Measurements from ENCODE around the gene MSI2. TPM values are rescaled to one million over a fixed set of nuclear protein-coding genes. Genes with fewer than 3 reads are reported as not detected.

MSI2 gene
- total RNA-seq, 1 experiment from 2014 or later, result 174 TPM

DNA sequence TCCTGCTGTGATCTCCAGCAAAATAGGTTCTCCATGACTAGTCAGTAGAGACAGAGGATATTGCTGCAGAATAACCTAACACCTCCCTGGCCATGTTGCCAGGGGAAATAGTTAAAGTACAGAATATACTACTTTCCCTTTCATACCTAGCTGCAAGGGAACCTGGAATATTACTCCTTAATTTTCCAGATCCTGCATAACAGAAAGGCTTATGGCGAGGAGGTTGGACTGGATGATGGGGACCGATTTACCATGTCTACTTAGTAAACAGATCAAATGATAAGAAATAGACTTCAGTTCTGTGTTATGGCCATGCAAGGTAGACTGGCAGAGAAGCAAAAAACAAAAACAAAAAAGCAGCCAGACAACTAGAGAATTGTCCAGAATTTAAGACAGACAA, 117.4 kb downstream of the MSI2 start:
- Mint-ChIP-seq H3K4me1 (ENCODE audit: low read depth, unreplicated experiment) (peaks cover 53% of the 10 kb centered on the region), H3K27ac (ENCODE audit: unreplicated experiment) (peak overlapping the region; percentile 39), H3K9me3 (ENCODE audit: unreplicated experiment) (peaks cover 9% of the 10 kb centered on the region), H3K27me3 (ENCODE audit: insufficient read depth, unreplicated experiment) (no peaks in the 10 kb centered on the region), H3K36me3 (ENCODE audit: insufficient read depth, unreplicated experiment) (peaks cover 71% of the 10 kb centered on the region), H3K4me3 (ENCODE audit: unreplicated experiment) (no peak overlapping the region)
- H3K4me3 ChIP-seq (ENCODE audit: low read depth, low read length), result no peak overlapping the region
- DNase-seq, result no peak
- ChIA-PET POLR2A (no interaction called here), CTCF (no interaction called here)
- H3K9me3 ChIP-seq, result peaks cover 10% of the 10 kb centered on the region
- no peaks in the 10 kb centered on the region for H3K36me3 ChIP-seq (ENCODE audit: control insufficient read depth, insufficient read depth, low read length)
- intact Hi-C loops (cut with micrococcal nuclease; ENCODE audit: unreplicated experiment), result loop anchor here (5.0 kb wide), 3 partner anchors 74 to 144 kb away; partner anchors contain the start of gene MSI2
- no peaks in the 10 kb centered on the region for H3K27me3 ChIP-seq (replicated peaks; ENCODE audit: control insufficient read depth, insufficient read depth, low read length)
- BruUV-seq (replicated peaks), result no TSS peak
- TF ChIP-seq, protein P1, sequence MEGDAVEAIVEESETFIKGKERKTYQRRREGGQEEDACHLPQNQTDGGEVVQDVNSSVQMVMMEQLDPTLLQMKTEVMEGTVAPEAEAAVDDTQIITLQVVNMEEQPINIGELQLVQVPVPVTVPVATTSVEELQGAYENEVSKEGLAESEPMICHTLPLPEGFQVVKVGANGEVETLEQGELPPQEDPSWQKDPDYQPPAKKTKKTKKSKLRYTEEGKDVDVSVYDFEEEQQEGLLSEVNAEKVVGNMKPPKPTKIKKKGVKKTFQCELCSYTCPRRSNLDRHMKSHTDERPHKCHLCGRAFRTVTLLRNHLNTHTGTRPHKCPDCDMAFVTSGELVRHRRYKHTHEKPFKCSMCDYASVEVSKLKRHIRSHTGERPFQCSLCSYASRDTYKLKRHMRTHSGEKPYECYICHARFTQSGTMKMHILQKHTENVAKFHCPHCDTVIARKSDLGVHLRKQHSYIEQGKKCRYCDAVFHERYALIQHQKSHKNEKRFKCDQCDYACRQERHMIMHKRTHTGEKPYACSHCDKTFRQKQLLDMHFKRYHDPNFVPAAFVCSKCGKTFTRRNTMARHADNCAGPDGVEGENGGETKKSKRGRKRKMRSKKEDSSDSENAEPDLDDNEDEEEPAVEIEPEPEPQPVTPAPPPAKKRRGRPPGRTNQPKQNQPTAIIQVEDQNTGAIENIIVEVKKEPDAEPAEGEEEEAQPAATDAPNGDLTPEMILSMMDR (IDR thresholded peaks at IDR 0.05; ENCODE audit: insufficient read depth in 1 of 2, low read depth in 1 of 2, low read length in 1 of 2, severe bottlenecking in 1 of 2, unreplicated experiment in 1 of 2), result no peak
- H3K4me1 ChIP-seq, result peaks cover 87% of the 10 kb centered on the region

DNA sequence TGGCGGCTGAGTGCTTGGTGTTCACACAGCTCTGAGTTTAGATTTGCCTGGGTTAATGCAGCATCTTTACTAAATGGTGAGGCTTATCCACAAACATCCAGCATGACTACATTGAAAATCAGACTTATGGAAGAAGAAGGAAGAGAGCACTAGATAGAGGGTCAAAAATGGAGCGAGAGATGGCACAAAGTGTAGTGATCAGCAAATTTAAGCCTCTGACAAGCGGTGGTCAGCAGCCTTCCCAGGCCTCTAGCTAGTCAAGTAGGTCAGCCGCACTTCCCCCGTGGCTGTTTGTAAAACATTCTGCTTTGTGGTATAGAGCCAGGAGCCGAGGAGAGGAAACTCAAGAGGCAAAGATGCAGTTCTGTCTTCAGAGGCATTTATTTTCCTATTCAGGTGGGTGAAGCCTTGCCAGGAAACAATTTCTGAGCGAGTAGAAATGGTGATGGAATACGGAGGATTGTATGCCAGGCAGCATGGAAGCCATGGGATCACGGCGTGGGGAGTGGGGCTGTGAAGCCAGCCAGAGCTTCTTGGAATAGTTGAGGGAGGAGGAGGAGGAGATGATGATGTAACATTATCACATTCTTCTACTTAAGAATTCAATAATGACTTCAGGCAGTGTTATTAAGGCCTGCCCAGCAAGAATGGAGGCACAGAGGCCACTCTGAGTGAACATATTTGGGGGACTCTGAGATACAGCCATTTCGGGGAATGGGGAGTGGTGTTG, 118.9 kb downstream of the MSI2 start:
- Mint-ChIP-seq H3K36me3 (ENCODE audit: insufficient read depth, unreplicated experiment) (peaks cover 76% of the 10 kb centered on the region), H3K4me1 (ENCODE audit: low read depth, unreplicated experiment) (peaks cover 49% of the 10 kb centered on the region), H3K27me3 (ENCODE audit: insufficient read depth, unreplicated experiment) (no peaks in the 10 kb centered on the region), H3K27ac (ENCODE audit: unreplicated experiment) (peak overlapping the region; percentile 88), H3K4me3 (ENCODE audit: unreplicated experiment) (peak overlapping the region; percentile 11), H3K9me3 (ENCODE audit: unreplicated experiment) (peaks cover 9% of the 10 kb centered on the region)
- intact Hi-C loops (cut with micrococcal nuclease; ENCODE audit: unreplicated experiment), result no loop called here
- TF ChIP-seq, protein P1 (IDR thresholded peaks at IDR 0.05; ENCODE audit: insufficient read depth in 1 of 2, low read depth in 1 of 2, low read length in 1 of 2, severe bottlenecking in 1 of 2, unreplicated experiment in 1 of 2), result no peak
- no TSS peak for BruUV-seq (replicated peaks)
- Histone ChIP-seq H3K36me3 (ENCODE audit: control insufficient read depth, insufficient read depth, low read length) (no peaks in the 10 kb centered on the region), H3K4me3 (ENCODE audit: low read depth, low read length) (no peak overlapping the region), H3K27me3 (replicated peaks; ENCODE audit: control insufficient read depth, insufficient read depth, low read length) (no peaks in the 10 kb centered on the region), H3K9me3 (peaks cover 10% of the 10 kb centered on the region), H3K4me1 (peaks cover 73% of the 10 kb centered on the region)
- CTCF ChIA-PET, result interaction anchor here (0.6 kb wide), 1 partner anchor 132 kb away, joined by 4 read pairs; no protein-coding TSS in a partner anchor
- POLR2A ChIA-PET, result no interaction called here
- DNase-seq, result no peak

DNA sequence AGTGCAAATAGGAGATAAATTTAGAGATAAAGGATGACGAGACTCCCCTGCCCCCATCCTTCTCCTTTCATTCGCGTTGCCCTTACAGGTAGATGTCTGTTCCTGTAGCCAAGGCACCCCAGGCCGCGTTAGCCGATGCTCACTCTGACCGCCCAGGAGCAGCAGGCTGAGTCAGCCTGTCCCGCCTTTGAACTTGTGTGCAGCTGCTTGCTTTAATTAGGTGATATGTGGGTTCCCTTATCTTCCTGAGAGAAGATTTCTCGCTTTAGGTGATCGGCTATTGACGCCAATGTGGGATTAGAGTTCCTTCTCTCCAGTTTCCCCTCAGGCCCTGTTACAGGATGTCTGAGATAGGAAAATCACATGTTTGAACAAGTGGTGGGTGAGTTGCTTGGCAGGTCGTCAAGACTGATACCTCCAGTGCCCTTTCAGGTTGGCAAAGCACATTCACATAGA, 119.5 kb downstream of the MSI2 start:
- Histone ChIP-seq H3K9me3 (peaks cover 10% of the 10 kb centered on the region), H3K36me3 (ENCODE audit: control insufficient read depth, insufficient read depth, low read length) (no peaks in the 10 kb centered on the region), H3K4me3 (ENCODE audit: low read depth, low read length) (no peak overlapping the region), H3K27me3 (replicated peaks; ENCODE audit: control insufficient read depth, insufficient read depth, low read length) (no peaks in the 10 kb centered on the region), H3K4me1 (peaks cover 67% of the 10 kb centered on the region)
- peak; percentile 22 to 58 for DNase-seq
- Mint-ChIP-seq H3K4me3 (ENCODE audit: unreplicated experiment) (peak overlapping the region; percentile 11), H3K27ac (ENCODE audit: unreplicated experiment) (peak overlapping the region; percentile 88), H3K4me1 (ENCODE audit: low read depth, unreplicated experiment) (peaks cover 44% of the 10 kb centered on the region), H3K27me3 (ENCODE audit: insufficient read depth, unreplicated experiment) (no peaks in the 10 kb centered on the region), H3K9me3 (ENCODE audit: unreplicated experiment) (peaks cover 9% of the 10 kb centered on the region), H3K36me3 (ENCODE audit: insufficient read depth, unreplicated experiment) (peaks cover 70% of the 10 kb centered on the region)
- no TSS peak for BruUV-seq (replicated peaks)
- CTCF ChIA-PET, result no interaction called here
- intact Hi-C loops (cut with micrococcal nuclease; ENCODE audit: unreplicated experiment), result no loop called here
- TF ChIP-seq, protein P1 (IDR thresholded peaks at IDR 0.05; ENCODE audit: insufficient read depth in 1 of 2, low read depth in 1 of 2, low read length in 1 of 2, severe bottlenecking in 1 of 2, unreplicated experiment in 1 of 2), result no peak
- POLR2A ChIA-PET, result interaction anchor here (0.5 kb wide), 1 partner anchor 119 kb away, joined by 6 read pairs; the partner anchor contains the start of gene MSI2
